Right lobe of liver (tissue), 6 donors: ENCODE measurements around the gene STK35. TPM values are rescaled to one million over a fixed set of nuclear protein-coding genes. Genes with fewer than 3 reads are reported as not detected.

Experiments used
- ATAC-seq, 4 donors: fragments of 200-7000 bp; cut with Tn5 transposase; one replicate each; pipeline ENCODE4 v1.9.1; 2020; ENCODE audit warnings: mild to moderate bottlenecking in 4 of 4, moderate library complexity in 4 of 4
- DNase-seq, 3 donors: peaks; one replicate each; pipeline ENCODE4 v3.0.0-alpha.2; 2020
- H3K27ac ChIP-seq, 3 donors: fragments of 200-600 bp; one replicate each; pipeline ENCODE4 v1.8.0; 2022
- H3K27me3 ChIP-seq, 2 donors: fragments of 200-600 bp; one replicate each; pipeline ENCODE4 v1.8.0; 2022
- H3K36me3 ChIP-seq, 4 donors: fragments of 200-600 bp; sonication (generic) in 1 of 4; one replicate each; pipeline versions ENCODE4 v1.5.1 to v1.8.0; 2017 to 2022; ENCODE audit warnings: control low read depth in 1 of 4
- H3K4me1 ChIP-seq, 4 donors: fragments of 200-600 bp; sonication (generic) in 1 of 4; one replicate each; pipeline versions ENCODE4 v1.5.1 to v1.8.0; 2017 to 2022; ENCODE audit warnings: control low read depth in 1 of 4
- H3K4me3 ChIP-seq, 3 donors: fragments of 200-600 bp; one replicate each; pipeline ENCODE4 v1.8.0; 2022
- H3K9me3 ChIP-seq, 4 donors: fragments of 200-600 bp; sonication (generic) in 1 of 4; one replicate each; pipeline versions ENCODE4 v1.5.1 to v1.8.0; 2017 to 2022; ENCODE audit warnings: control low read depth in 1 of 4
- POLR2A ChIP-seq: fragments of 450-650 bp; IDR thresholded peaks from one replicate; pipeline ENCODE4 v1.6.1; 2017; ENCODE audit warnings: antibody characterized with exemption, mild to moderate bottlenecking
- WGBS: methylation state at CpG from one replicate; pipeline ENCODE4 v1.1.6; 2018; ENCODE audit warnings: low coverage, low lambda C conversion rate; ENCODE audit not compliant: insufficient coverage; ENCODE audit errors: missing lambda C conversion rate; 5-methylcytosine and 5-hydroxymethylcytosine counted together
- intact Hi-C, 2 donors: fragments of 100-400 bp; cut with DNase I; formaldehyde crosslinking; loops; one replicate each; pipeline versions ENCODE4 v1.11.2 to v1.14.1; 2022
- total RNA-seq, 6 experiments: library from RNA; depleted of rRNA in 2 of 6; stranded (reverse); fragments of >200 nt in 2 of 6; fragmentation: NEBNext Ultra II Directional in 3 of 6; extraction: Animal tissue kit (Norgen Biotek cat#: 25700) in 3 of 6; gene quantifications; one replicate each; pipeline versions ENCODE4 v1.1.0 to v1.2.4, GENCODE V29; 2016 to 2023
- TF ChIP-seq, protein P1 (sequence below), 4 donors: fragments of 200-600 bp in 3 of 4; fragments of 450-650 bp in 1 of 4; IDR thresholded peaks; one replicate each; pipeline versions ENCODE4 v1.5.1 to v1.8.0; 2016 to 2022; ENCODE audit warnings: antibody characterized with exemption in 4 of 4, mild to moderate bottlenecking in 2 of 4
- donor health status: DM: no; HTN: yes; CAD: no.
- donor health status: DM: no; HTN: no; CAD: no.
- donor health status: DM: no; HTN: no; CAD: no.
- donor health status: DM: no; HTN: yes; CAD: no.
- donor health status: DM: no; HTN: yes; CAD: no.

STK35 gene
- total RNA-seq, 6 experiments from 2014 or later = 6.0 to 12.7 (median 7.2) TPM

DNA sequence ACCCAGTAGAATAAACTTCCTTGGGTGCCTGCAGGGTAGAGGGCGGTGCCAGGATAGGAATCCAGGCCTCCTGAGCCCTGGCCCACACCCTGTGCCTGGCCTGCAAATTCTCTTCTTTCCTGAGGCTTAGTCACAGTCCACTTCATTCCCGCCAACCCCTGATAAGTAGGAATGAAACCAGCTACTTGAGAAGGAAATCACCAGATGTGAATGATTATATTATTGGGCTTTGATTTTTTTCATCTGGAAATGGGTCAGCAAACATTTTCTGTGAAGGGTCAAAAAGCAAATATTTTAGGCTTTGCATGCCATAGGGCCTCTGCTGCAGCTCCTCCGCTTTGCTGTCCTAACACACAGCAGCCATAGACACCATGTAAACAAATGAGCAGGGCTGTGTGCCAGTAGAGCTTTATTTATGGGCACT is 50.2 kb downstream of the STK35 start:
- H3K4me3 ChIP-seq = no peak overlapping the region
- intact Hi-C loops = no loop called here
- H3K27me3 ChIP-seq = no peaks in the 10 kb centered on the region
- ATAC-seq (no peak), DNase-seq (no peak)
- H3K36me3 ChIP-seq = no peaks in the 10 kb centered on the region
- TF ChIP-seq, protein P1, sequence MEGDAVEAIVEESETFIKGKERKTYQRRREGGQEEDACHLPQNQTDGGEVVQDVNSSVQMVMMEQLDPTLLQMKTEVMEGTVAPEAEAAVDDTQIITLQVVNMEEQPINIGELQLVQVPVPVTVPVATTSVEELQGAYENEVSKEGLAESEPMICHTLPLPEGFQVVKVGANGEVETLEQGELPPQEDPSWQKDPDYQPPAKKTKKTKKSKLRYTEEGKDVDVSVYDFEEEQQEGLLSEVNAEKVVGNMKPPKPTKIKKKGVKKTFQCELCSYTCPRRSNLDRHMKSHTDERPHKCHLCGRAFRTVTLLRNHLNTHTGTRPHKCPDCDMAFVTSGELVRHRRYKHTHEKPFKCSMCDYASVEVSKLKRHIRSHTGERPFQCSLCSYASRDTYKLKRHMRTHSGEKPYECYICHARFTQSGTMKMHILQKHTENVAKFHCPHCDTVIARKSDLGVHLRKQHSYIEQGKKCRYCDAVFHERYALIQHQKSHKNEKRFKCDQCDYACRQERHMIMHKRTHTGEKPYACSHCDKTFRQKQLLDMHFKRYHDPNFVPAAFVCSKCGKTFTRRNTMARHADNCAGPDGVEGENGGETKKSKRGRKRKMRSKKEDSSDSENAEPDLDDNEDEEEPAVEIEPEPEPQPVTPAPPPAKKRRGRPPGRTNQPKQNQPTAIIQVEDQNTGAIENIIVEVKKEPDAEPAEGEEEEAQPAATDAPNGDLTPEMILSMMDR (IDR thresholded peaks at IDR 0.05) = no peak
- TF ChIP-seq POLR2A = no peak
- 80% methylated on average over 3 of the region's 3 CpGs for WGBS
- H3K4me1 ChIP-seq = no peaks in the 10 kb centered on the region
- H3K9me3 ChIP-seq = no peaks in the 10 kb centered on the region
- H3K27ac ChIP-seq = no peak overlapping the region

DNA sequence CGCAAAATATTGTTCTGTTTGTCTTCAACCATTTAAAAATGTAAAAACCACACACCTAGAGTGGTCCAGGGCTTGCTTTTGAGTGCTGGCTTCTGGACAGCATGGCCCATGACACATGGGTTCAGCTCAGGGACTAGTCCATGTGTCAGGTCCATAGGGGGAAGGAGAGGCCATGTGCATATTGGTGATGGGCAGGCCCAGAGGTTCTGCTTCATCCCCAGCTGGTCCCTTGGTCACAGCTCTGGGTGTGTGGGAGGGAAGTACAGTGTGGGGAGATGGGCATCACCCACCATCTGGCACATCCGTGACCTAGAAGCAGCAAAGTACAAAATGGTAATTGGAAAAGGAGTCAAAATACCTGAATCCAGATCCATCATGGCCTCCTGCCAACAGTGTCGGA is 50.7 kb downstream of the STK35 start:
- TF ChIP-seq, protein P1 (IDR thresholded peaks at IDR 0.05) = no peak
- no peaks in the 10 kb centered on the region for H3K9me3 ChIP-seq
- H3K27ac ChIP-seq = no peak overlapping the region
- no peak overlapping the region for H3K4me3 ChIP-seq
- H3K4me1 ChIP-seq = no peaks in the 10 kb centered on the region
- no peaks in the 10 kb centered on the region for H3K27me3 ChIP-seq
- ATAC-seq = no peak
- WGBS = 68% methylated on average over 3 of the region's 3 CpGs
- intact Hi-C loops = no loop called here
- DNase-seq = no peak
- no peaks in the 10 kb centered on the region for H3K36me3 ChIP-seq

DNA sequence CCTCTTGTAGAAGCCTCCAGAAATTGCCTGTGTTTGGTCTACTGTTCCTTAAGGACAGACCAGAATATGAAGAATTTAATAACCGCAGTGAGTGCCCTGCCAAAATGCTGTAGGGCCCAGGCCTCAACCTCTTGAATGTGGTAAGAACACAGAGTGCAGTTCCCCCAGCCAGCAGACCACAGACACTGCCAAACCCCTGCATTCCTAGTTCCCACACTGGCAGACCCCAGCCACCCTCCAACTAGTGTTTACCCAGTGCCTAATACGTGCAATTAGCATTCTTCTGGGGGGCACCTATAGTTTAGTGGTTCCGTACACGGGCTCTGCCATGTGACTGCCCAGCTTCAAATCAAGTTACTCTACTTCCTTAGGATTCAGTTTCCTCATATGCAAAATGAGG is 51.7 kb downstream of the STK35 start:
- 83% methylated on average over 2 of the region's 4 CpGs for WGBS
- Histone ChIP-seq H3K4me1 (no peaks in the 10 kb centered on the region), H3K4me3 (no peak overlapping the region), H3K27ac (no peak overlapping the region), H3K36me3 (no peaks in the 10 kb centered on the region), H3K9me3 (no peaks in the 10 kb centered on the region), H3K27me3 (no peaks in the 10 kb centered on the region)
- TF ChIP-seq, protein P1 (IDR thresholded peaks at IDR 0.05) = no peak
- TF ChIP-seq POLR2A = no peak
- intact Hi-C loops = no loop called here
- ATAC-seq (no peak), DNase-seq (no peak)

DNA sequence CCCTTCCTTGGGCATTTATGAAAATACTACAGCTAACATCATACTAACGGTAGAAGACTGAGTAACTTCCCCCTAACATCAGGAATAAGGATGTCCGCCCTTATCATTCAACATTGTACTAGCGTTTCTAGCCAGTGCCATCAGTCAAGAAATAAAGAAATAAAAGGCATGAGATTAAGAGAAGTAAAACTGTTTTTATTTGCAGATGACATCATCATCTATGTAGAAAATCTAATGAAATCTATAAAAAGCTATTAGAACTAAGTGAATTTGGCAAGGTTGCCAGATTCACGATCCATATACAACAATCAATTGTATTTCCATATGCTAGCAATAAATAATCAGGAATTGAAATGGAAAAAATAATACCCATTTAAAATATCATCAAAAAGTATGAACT is 54.6 kb downstream of the STK35 start:
- H3K4me3 ChIP-seq = no peak overlapping the region
- TF ChIP-seq, protein P1 (IDR thresholded peaks at IDR 0.05) = no peak
- no peak for TF ChIP-seq POLR2A
- intact Hi-C loops = no loop called here
- no peaks in the 10 kb centered on the region for H3K27me3 ChIP-seq
- no peaks in the 10 kb centered on the region for H3K9me3 ChIP-seq
- H3K27ac ChIP-seq = no peak overlapping the region
- no peaks in the 10 kb centered on the region for H3K36me3 ChIP-seq
- 73% methylated on average over 4 of the region's 4 CpGs for WGBS
- ATAC-seq (no peak), DNase-seq (no peak)
- no peaks in the 10 kb centered on the region for H3K4me1 ChIP-seq
